SK-N-SH (cell line): ENCODE data around the gene SLC29A1. TPM values are rescaled to one million over a fixed set of nuclear protein-coding genes. Genes with fewer than 3 reads are reported as not detected.
A peak's percentile ranks its signal among the peaks of the same experiment; 100 is the strongest.

Source experiments
- CTCF ChIA-PET: fragments of 300-600, 350-600 bp; formaldehyde crosslinking; extraction: SDS; loops from one replicate; lab custom pipeline; 2021; lab: Yijun Ruan, JAX
- POLR2A ChIA-PET: fragments of 350-600 bp; sonication (Branson Sonifier 250); formaldehyde crosslinking; extraction: SDS; loops from one replicate; lab custom pipeline; 2020; ENCODE audit warnings: antibody characterized with exemption, inconsistent platforms; lab: Yijun Ruan, JAX
- DNase-seq: peaks from one replicate; pipeline ENCODE4 v3.0.0; 2012
- H2AFZ ChIP-seq: fragments of 200-600 bp; sonication (generic); 2 replicates; pipeline ENCODE4 v1.8.1; 2016; ENCODE audit warnings: antibody characterized with exemption, mild to moderate bottlenecking, low read depth
- H3F3A ChIP-seq: fragments of 200-600 bp; sonication (generic); replicated peaks from 2 replicates; pipeline ENCODE3; 2016; ENCODE audit warnings: antibody characterized with exemption, mild to moderate bottlenecking; ENCODE audit not compliant: insufficient read depth
- H3K27ac ChIP-seq, 2 experiments: fragments of 200-500 bp in 1 of 2; fragments of 200-600 bp in 1 of 2; sonication (Bioruptor generic) in 1 of 2; sonication (generic), shearing (Covaris generic) in 1 of 2; 2 replicates each; pipeline versions ENCODE4 v1.5.1 to v1.6.1; 2014 to 2016; ENCODE audit warnings: low read depth in 2 of 2, inconsistent platforms in 1 of 2, low read length in 1 of 2, mild to moderate bottlenecking in 1 of 2, mixed read lengths in 1 of 2
- H3K27me3 ChIP-seq: fragments of 200-600 bp; sonication (generic), shearing (Covaris generic); 2 replicates; pipeline ENCODE4 v1.6.1; 2016; ENCODE audit warnings: mixed run types; ENCODE audit not compliant: insufficient read depth
- H3K36me3 ChIP-seq, 2 experiments: fragments of 200-500 bp in 1 of 2; fragments of 200-600 bp in 1 of 2; sonication (Bioruptor generic) in 1 of 2; sonication (generic) in 1 of 2; replicated peaks in 1 of 2; 2 replicates each; pipeline versions ENCODE3 to v1.5.1; 2014 to 2016; ENCODE audit warnings: low read length in 1 of 2, mild to moderate bottlenecking in 1 of 2; ENCODE audit not compliant: insufficient read depth in 2 of 2, control insufficient read depth in 1 of 2
- H3K4me1 ChIP-seq, 2 experiments: fragments of 200-500 bp in 1 of 2; fragments of 200-600 bp in 1 of 2; sonication (Bioruptor generic) in 1 of 2; sonication (generic), shearing (Covaris generic) in 1 of 2; 2 replicates each; pipeline versions ENCODE4 v1.5.1 to v1.6.1; 2014 to 2016; ENCODE audit warnings: low read depth in 1 of 2, low read length in 1 of 2, mixed run types in 1 of 2; ENCODE audit not compliant: insufficient read depth in 2 of 2, control insufficient read depth in 1 of 2
- H3K4me2 ChIP-seq: fragments of 200-600 bp; sonication (generic), shearing (Covaris generic); 2 replicates; pipeline ENCODE4 v1.6.1; 2017; ENCODE audit warnings: mixed run types
- H3K4me3 ChIP-seq, 2 experiments: fragments of 200-500 bp in 1 of 2; fragments of 200-600 bp in 1 of 2; sonication (Bioruptor generic) in 1 of 2; sonication (generic), shearing (Covaris generic) in 1 of 2; 2 replicates each; pipeline versions ENCODE4 v1.5.1 to v1.8.1; 2014 to 2016; ENCODE audit warnings: low read depth in 2 of 2, inconsistent platforms in 1 of 2, low read length in 1 of 2, mild to moderate bottlenecking in 1 of 2, mixed read lengths in 1 of 2, moderate library complexity in 1 of 2
- H3K79me2 ChIP-seq: fragments of 200-600 bp; sonication (generic); 2 replicates; pipeline ENCODE4 v1.8.1; 2017; ENCODE audit warnings: mild to moderate bottlenecking; ENCODE audit not compliant: insufficient read depth
- H3K9ac ChIP-seq: fragments of 200-600 bp; sonication (generic); 2 replicates; pipeline ENCODE4 v1.6.1; 2017; ENCODE audit warnings: mixed run types
- H3K9me2 ChIP-seq: fragments of 200-600 bp; sonication (generic); 2 replicates; pipeline ENCODE4 v1.6.1; 2017; ENCODE audit warnings: mixed run types
- H3K9me3 ChIP-seq: fragments of 200-600 bp; sonication (generic); 2 replicates; pipeline ENCODE4 v1.6.1; 2017; ENCODE audit warnings: mixed run types, mild to moderate bottlenecking, moderate library complexity
- H4K20me1 ChIP-seq: fragments of 200-600 bp; sonication (generic); 2 replicates; pipeline ENCODE4 v1.6.1; 2017; ENCODE audit warnings: mild to moderate bottlenecking, mixed run types; ENCODE audit not compliant: insufficient read depth
- EZH2phosphoT487 ChIP-seq: fragments of 200-600 bp; sonication (generic); IDR thresholded peaks from 2 replicates; pipeline ENCODE4 v1.6.1; 2017; ENCODE audit warnings: low read depth, mixed run types, mild to moderate bottlenecking, antibody characterized with exemption, moderate library complexity, borderline replicate concordance
- GATA2 ChIP-seq: sonication (generic); formaldehyde crosslinking; IDR thresholded peaks from 2 replicates; pipeline ENCODE4 v1.5.0; 2020; ENCODE audit warnings: mild to moderate bottlenecking, missing genetic modification reagents
- RFX5 ChIP-seq: IDR thresholded peaks from 2 replicates; pipeline ENCODE4 v1.6.1; 2012; ENCODE audit warnings: mild to moderate bottlenecking, improper control_type of control experiment, low read length
- TCF12 ChIP-seq: IDR thresholded peaks from 2 replicates; pipeline ENCODE4 v1.4.0; 2012
- TEAD4 ChIP-seq: IDR thresholded peaks from 2 replicates; pipeline ENCODE4 v1.4.0; 2012; ENCODE audit warnings: mild to moderate bottlenecking, borderline replicate concordance; ENCODE audit not compliant: insufficient read depth
- WGBS: methylation state at CpG from one replicate; pipeline ENCODE4 v1.1.6; 2017; ENCODE audit warnings: low lambda C conversion rate; 5-methylcytosine and 5-hydroxymethylcytosine counted together
- polyA plus RNA-seq, 3 experiments: library from polyadenylated mRNA; depleted of rRNA; stranded (reverse); fragments of >200 nt; gene quantifications; 2 replicates each; pipeline ENCODE4 v1.2.3, GENCODE V29; 2012
- TF ChIP-seq, protein P1 (sequence below): fragments of 150-350 bp; IDR thresholded peaks from 2 replicates; pipeline ENCODE4 v1.6.1; 2016; ENCODE audit warnings: mild to moderate bottlenecking, low read depth, low read length
- TF ChIP-seq, protein P2 (sequence below): IDR thresholded peaks from 2 replicates; pipeline ENCODE4 v1.4.0; 2012; ENCODE audit warnings: low read depth, borderline replicate concordance
- TF ChIP-seq, protein P3 (sequence below): IDR thresholded peaks from 2 replicates; pipeline ENCODE4 v1.6.1; 2012; ENCODE audit warnings: mild to moderate bottlenecking, low read depth, low read length, moderate library complexity
- TF ChIP-seq, protein P4 (sequence below): fragments of 200-600 bp; sonication (generic); IDR thresholded peaks from 2 replicates; pipeline ENCODE4 v1.6.1; 2017; ENCODE audit warnings: antibody characterized with exemption, mild to moderate bottlenecking, moderate library complexity

The SLC29A1 gene
- polyA plus RNA-seq, 1 of the 3 experiments (the other 2 are of a cell fraction) = 44.5 TPM

DNA sequence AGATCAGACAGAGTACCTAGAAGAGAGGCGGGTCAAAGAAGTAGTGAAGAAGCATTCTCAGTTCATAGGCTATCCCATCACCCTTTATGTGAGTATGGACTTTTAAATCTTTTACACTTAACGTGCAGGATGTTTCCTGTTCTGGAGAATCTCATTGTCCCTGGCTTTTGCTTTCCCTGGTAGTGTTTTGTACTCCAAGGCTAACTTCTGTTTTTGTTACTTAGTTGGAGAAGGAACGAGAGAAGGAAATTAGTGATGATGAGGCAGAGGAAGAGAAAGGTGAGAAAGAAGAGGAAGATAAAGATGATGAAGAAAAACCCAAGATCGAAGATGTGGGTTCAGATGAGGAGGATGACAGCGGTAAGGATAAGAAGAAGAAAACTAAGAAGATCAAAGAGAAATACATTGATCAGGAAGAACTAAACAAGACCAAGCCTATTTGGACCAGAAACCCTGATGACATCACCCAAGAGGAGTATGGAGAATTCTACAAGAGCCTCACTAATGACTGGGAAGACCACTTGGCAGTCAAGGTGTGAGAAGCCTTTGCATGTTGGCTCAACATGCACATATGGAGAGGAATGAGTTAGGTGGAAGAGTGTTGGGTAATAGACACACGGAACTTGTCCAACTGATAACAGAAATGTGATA, 26.8 kb downstream of the SLC29A1 start:
- Histone ChIP-seq H3K4me3 (no peak overlapping the region), H3K9me2 (no peaks in the 10 kb centered on the region), H3K9ac (no peak overlapping the region), H4K20me1 (peaks cover 82% of the 10 kb centered on the region), H2AFZ (no peak overlapping the region), H3F3A (peaks cover 68% of the 10 kb centered on the region), H3K4me2 (0 out of 2 replicates have a peak overlapping the region, but pooled peaks have one; percentile 98), H3K79me2 (peaks cover 80% of the 10 kb centered on the region), H3K9me3 (no peaks in the 10 kb centered on the region), H3K27me3 (no peaks in the 10 kb centered on the region), H3K4me1 (peaks cover 13 to 39% of the 10 kb centered on the region in 2 experiments; a peak in 3 of 4 replicates), H3K27ac (peak overlapping the region in 1 of 2 experiments; percentile 34; a peak in 2 of 4 replicates), H3K36me3 (peaks cover 63 to 70% of the 10 kb centered on the region in 2 experiments)
- WGBS = 74% methylated on average over 6 of the region's 6 CpGs
- DNase-seq = no peak
- CTCF ChIA-PET = interaction anchor here (0.6 to 8.1 kb wide), 3 partner anchors 13 to 75 kb away, joined by 3 to 115 read pairs (median 6); no protein-coding TSS in a partner anchor
- POLR2A ChIA-PET = no interaction called here
- TF ChIP-seq, protein P1, sequence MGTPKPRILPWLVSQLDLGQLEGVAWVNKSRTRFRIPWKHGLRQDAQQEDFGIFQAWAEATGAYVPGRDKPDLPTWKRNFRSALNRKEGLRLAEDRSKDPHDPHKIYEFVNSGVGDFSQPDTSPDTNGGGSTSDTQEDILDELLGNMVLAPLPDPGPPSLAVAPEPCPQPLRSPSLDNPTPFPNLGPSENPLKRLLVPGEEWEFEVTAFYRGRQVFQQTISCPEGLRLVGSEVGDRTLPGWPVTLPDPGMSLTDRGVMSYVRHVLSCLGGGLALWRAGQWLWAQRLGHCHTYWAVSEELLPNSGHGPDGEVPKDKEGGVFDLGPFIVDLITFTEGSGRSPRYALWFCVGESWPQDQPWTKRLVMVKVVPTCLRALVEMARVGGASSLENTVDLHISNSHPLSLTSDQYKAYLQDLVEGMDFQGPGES = no peak
- TF ChIP-seq, protein P2, sequence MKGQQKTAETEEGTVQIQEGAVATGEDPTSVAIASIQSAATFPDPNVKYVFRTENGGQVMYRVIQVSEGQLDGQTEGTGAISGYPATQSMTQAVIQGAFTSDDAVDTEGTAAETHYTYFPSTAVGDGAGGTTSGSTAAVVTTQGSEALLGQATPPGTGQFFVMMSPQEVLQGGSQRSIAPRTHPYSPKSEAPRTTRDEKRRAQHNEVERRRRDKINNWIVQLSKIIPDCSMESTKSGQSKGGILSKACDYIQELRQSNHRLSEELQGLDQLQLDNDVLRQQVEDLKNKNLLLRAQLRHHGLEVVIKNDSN = no peak

- H3F3A ChIP-seq = peaks cover 74% of the 10 kb centered on the region
- peaks cover 83% of the 10 kb centered on the region for H3K79me2 ChIP-seq
- H3K9me2 ChIP-seq = no peaks in the 10 kb centered on the region
- H3K36me3 ChIP-seq = peaks cover 63 to 75% of the 10 kb centered on the region in 2 experiments
- ChIA-PET POLR2A (no interaction called here), CTCF (interaction anchor here (0.6 to 2.3 kb wide), 5 partner anchors 13 to 154 kb away, joined by 3 to 6 read pairs (median 4); no protein-coding TSS in a partner anchor)
- no peaks in the 10 kb centered on the region for H3K27me3 ChIP-seq
- TF ChIP-seq, protein P3, sequence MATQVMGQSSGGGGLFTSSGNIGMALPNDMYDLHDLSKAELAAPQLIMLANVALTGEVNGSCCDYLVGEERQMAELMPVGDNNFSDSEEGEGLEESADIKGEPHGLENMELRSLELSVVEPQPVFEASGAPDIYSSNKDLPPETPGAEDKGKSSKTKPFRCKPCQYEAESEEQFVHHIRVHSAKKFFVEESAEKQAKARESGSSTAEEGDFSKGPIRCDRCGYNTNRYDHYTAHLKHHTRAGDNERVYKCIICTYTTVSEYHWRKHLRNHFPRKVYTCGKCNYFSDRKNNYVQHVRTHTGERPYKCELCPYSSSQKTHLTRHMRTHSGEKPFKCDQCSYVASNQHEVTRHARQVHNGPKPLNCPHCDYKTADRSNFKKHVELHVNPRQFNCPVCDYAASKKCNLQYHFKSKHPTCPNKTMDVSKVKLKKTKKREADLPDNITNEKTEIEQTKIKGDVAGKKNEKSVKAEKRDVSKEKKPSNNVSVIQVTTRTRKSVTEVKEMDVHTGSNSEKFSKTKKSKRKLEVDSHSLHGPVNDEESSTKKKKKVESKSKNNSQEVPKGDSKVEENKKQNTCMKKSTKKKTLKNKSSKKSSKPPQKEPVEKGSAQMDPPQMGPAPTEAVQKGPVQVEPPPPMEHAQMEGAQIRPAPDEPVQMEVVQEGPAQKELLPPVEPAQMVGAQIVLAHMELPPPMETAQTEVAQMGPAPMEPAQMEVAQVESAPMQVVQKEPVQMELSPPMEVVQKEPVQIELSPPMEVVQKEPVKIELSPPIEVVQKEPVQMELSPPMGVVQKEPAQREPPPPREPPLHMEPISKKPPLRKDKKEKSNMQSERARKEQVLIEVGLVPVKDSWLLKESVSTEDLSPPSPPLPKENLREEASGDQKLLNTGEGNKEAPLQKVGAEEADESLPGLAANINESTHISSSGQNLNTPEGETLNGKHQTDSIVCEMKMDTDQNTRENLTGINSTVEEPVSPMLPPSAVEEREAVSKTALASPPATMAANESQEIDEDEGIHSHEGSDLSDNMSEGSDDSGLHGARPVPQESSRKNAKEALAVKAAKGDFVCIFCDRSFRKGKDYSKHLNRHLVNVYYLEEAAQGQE = no peak
- TF ChIP-seq TCF12 (no peak), RFX5 (no peak), GATA2 (CRISPR knock-in tag) (no peak), TEAD4 (no peak), EZH2phosphoT487 (no peak)
- TF ChIP-seq, protein P4, sequence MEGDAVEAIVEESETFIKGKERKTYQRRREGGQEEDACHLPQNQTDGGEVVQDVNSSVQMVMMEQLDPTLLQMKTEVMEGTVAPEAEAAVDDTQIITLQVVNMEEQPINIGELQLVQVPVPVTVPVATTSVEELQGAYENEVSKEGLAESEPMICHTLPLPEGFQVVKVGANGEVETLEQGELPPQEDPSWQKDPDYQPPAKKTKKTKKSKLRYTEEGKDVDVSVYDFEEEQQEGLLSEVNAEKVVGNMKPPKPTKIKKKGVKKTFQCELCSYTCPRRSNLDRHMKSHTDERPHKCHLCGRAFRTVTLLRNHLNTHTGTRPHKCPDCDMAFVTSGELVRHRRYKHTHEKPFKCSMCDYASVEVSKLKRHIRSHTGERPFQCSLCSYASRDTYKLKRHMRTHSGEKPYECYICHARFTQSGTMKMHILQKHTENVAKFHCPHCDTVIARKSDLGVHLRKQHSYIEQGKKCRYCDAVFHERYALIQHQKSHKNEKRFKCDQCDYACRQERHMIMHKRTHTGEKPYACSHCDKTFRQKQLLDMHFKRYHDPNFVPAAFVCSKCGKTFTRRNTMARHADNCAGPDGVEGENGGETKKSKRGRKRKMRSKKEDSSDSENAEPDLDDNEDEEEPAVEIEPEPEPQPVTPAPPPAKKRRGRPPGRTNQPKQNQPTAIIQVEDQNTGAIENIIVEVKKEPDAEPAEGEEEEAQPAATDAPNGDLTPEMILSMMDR = no peak
- no peak overlapping the region for H3K4me3 ChIP-seq
- no peak overlapping the region for H3K9ac ChIP-seq
- H3K4me2 ChIP-seq = 0 out of 2 replicates have a peak overlapping the region, but pooled peaks have one; percentile 98
- H3K4me1 ChIP-seq = peaks cover 13 to 38% of the 10 kb centered on the region in 2 experiments; a peak in 3 of 4 replicates
- H3K9me3 ChIP-seq = no peaks in the 10 kb centered on the region
- no peak for DNase-seq
- peaks cover 88% of the 10 kb centered on the region for H4K20me1 ChIP-seq
- H2AFZ ChIP-seq = no peak overlapping the region
- H3K27ac ChIP-seq = peak overlapping the region in 1 of 2 experiments; percentile 34; a peak in 1 of 4 replicates
- WGBS = 89% methylated on average over 3 of the region's 3 CpGs
Measured at GRCh38 chr6:44250718-44251123, 27.3 kb downstream of the SLC29A1 start.
